AG10803 (cell line): ENCODE measurements around the gene RPP25L.

ENCODE experiments used
- DNase-seq: peaks from one replicate; pipeline ENCODE4 v3.0.0; 2010; ENCODE audit warnings: low read depth
- H3K4me3 ChIP-seq: 2 replicates; pipeline ENCODE4 v1.5.1; 2011; ENCODE audit warnings: mild to moderate bottlenecking, low read length, control low read depth
- CTCF ChIP-seq: conservative IDR thresholded peaks from 2 replicates; pipeline ENCODE4 v1.5.1; 2011; ENCODE audit warnings: mild to moderate bottlenecking, low read length, control low read depth, inconsistent platforms

RPP25L gene

DNA sequence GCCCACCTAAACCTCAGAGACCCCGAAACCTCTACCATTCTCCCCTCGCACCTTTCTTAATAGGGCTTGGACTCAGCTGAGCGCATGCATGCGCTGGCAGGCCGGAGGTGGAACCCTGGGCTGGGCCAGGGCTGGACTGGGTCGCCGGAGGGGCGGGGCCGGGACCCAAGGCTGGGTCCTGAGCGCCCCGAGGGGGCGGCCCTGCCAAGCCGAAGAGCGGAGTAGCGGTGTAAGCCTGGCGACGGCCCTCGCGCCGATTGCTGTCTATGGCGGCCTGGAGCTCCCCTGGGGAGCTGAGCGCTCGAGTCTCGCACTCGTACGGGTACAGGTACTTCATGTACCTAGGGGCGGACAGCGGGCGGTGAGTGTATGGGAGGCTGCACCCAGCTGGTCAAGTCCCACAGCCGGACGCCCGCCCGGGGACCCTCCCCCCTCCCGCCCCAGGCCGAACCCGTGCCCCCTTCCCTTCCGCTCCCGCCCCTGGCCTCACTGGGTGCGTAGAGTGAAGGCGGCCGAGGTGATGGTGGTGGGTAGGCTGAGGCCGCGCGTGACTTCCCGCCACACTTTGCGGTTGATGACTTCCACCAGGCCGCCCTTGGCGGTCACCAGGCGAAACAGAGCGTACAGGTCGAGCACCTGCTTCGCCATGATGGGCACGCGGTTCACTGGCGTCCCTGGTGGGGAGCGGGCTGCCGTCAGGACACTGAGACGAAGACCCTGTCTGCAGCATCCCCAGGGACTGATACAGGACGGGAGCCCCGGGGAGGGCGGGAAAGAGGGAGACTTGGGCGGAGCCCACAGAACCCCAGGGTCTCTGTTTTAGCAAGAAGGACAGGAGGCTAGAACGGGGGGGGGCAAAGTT lies 11.7 kb upstream of the RPP25L start:
- no peak for TF ChIP-seq CTCF
- H3K4me3 ChIP-seq = no peak overlapping the region
- DNase-seq = no peak

- peak; percentile 95 for DNase-seq
- TF ChIP-seq CTCF = no peak
- H3K4me3 ChIP-seq = peak within 1 kb of the TSS; percentile 94
Observed at GRCh38 chr9:34620061-34620994, 8.4 kb upstream of the RPP25L start, which contains the start of gene DCTN3. TSS of gene DCTN3 (minus strand) at chr9:34620495. CDS start at chr9:34620464, 31 bp downstream.

- H3K4me3 ChIP-seq = no peak overlapping the region
- no peak for DNase-seq
- TF ChIP-seq CTCF = no peak
Observed at GRCh38 chr9:34615132-34615531, 3.2 kb upstream of the RPP25L start.

GRCh38 chr9:34612788-34613390 lies 992 bp upstream of the RPP25L start:
- DNase-seq = peak; percentile 67
- H3K4me3 ChIP-seq = peak overlapping the region; percentile 67
- TF ChIP-seq CTCF = peak; percentile 87

DNA sequence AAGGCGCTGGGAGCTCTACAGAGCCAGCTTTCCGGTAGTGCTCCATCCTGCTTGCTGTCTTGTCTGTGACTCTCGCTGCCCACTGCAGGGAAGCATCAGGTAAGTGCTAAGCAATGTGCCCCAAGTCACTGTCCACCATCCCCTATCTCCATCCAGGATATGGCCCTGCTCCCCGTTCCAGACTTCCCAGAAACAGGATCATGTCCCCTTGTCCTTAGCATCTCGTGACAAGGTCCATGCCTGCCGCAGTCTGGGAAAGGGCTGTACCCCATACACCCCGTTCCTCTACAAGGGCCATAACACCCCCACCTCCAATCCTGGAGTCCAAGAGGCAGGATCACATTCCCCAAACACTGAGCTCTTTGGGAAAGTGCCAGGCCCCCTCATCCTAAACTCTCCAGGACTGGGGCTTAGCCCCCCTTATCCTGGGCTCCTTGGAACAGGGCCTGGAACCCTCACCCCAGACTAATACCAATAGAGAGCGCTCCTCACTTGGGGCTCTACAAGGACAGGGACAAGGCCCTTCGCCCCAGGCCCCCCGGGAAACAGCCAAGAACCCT lies 566 bp downstream of the RPP25L start:
- no peak for TF ChIP-seq CTCF
- no peak for DNase-seq
- H3K4me3 ChIP-seq = peak overlapping the region; percentile 84

- TF ChIP-seq CTCF = no peak
- peak overlapping the region; percentile 84 for H3K4me3 ChIP-seq
- no peak for DNase-seq
Observed at GRCh38 chr9:34610434-34611206, 1.3 kb downstream of the RPP25L start.
